Hematopoietic multipotent progenitor cell (in vitro differentiated cells): ENCODE measurements around the gene RIMBP2. TPM values are rescaled to one million over a fixed set of nuclear protein-coding genes. Genes with fewer than 3 reads are reported as not detected.
"Not testable (repeated sequence)": the region's sequence is repeated elsewhere in the genome, so short reads cannot be mapped to it uniquely, and the experiment has no call there.

Experiments
- DNase-seq, 3 donors: peaks; one replicate each; pipeline ENCODE4 v3.0.0-alpha.2; 2011 to 2015; ENCODE audit warnings: low read depth in 2 of 3, low spot score in 2 of 3
- total RNA-seq: library from RNA; depleted of rRNA; stranded (reverse); fragments of >200 nt; gene quantifications from one replicate; pipeline ENCODE4 v1.2.3, GENCODE V29; 2012

RIMBP2 gene
- total RNA-seq, 1 donor, result 0.27 TPM

- DNase-seq, result no peak
Observed at GRCh38 chr12:130663514-130663913, 52.6 kb downstream of the RIMBP2 start.

- DNase-seq, result no peak
Observed at GRCh38 chr12:130661486-130662255, 54.4 kb downstream of the RIMBP2 start.

- no peak for DNase-seq
Observed at GRCh38 chr12:130661059-130661458, 55.0 kb downstream of the RIMBP2 start.

GRCh38 chr12:130658145-130658911, 57.8 kb downstream of the RIMBP2 start:
- no peak for DNase-seq

GRCh38 chr12:130656411-130656810, 59.7 kb downstream of the RIMBP2 start:
- no peak for DNase-seq

- DNase-seq, result no peak
Observed at GRCh38 chr12:130655881-130656280, 60.2 kb downstream of the RIMBP2 start.

GRCh38 chr12:130655010-130655409, 61.1 kb downstream of the RIMBP2 start:
- DNase-seq, result no peak

GRCh38 chr12:130651188-130651959, 64.7 kb downstream of the RIMBP2 start:
- DNase-seq, result no peak

GRCh38 chr12:130650131-130650530, 66.0 kb downstream of the RIMBP2 start:
- DNase-seq, result no peak

GRCh38 chr12:130649101-130650045, 66.7 kb downstream of the RIMBP2 start:
- no peak for DNase-seq

GRCh38 chr12:130647814-130648213, 68.3 kb downstream of the RIMBP2 start:
- DNase-seq, result no peak

GRCh38 chr12:130646716-130647370, 69.3 kb downstream of the RIMBP2 start:
- DNase-seq, result no peak

GRCh38 chr12:130646191-130646590, 69.9 kb downstream of the RIMBP2 start:
- not testable (repeated sequence) for DNase-seq

GRCh38 chr12:130645751-130646150, 70.3 kb downstream of the RIMBP2 start:
- no peak for DNase-seq

- DNase-seq, result no peak
Observed at GRCh38 chr12:130644566-130644965, 71.5 kb downstream of the RIMBP2 start.

- no peak for DNase-seq
Observed at GRCh38 chr12:130644146-130644545, 72.0 kb downstream of the RIMBP2 start.

- no peak for DNase-seq
Observed at GRCh38 chr12:130642856-130643255, 73.2 kb downstream of the RIMBP2 start.

- no peak for DNase-seq
Observed at GRCh38 chr12:130641533-130642184, 74.4 kb downstream of the RIMBP2 start.

GRCh38 chr12:130640901-130641300, 75.2 kb downstream of the RIMBP2 start:
- DNase-seq, result no peak
